NOMO-1 treated with dmso at 0.1 percent for 144 hours (cell line): ENCODE results near the gene IDH3G.

Experiments
- DNase-seq: peaks from one replicate; lab custom pipeline; 2025; ENCODE audit not compliant: unreplicated experiment; lab: John Stamatoyannopoulos, UW

The IDH3G gene

GRCh38 chrX:153736071-153736820 is 57.9 kb downstream of the IDH3G start:
- DNase-seq: no peak
